ENCODE results near the gene ZNF677.

DNA sequence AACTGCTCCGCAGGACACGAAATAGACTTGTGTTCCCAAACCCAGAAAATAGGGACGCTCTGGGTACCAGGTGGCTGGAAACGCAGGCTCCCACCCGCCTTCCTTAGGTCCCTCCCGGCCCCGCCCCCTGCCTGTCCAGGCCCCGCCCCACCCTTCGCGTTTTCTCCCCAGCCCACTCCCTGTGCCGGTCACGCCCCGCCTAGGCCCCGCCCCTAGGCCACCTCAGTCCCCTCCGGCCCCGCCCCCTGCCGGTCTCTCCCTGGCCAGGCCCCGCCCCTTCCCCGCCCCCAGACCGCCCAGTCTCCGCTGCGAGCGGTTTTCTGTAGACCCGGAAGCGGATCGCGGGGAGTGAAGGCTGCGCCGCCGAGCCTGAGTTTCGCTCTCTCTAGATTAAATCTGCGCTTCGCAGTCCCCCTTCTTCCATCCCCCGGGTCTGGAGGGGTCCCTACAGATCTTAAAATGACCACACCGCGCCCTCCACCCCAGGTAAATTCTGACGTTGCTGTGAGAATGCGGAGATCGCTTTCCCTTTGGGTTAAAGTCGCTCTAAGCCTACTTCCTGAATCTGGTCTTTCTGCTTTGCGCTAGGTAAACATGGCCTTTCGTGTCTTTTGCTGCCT lies 57.8 kb downstream of the ZNF677 start:
- TF ChIP-seq, protein P1, sequence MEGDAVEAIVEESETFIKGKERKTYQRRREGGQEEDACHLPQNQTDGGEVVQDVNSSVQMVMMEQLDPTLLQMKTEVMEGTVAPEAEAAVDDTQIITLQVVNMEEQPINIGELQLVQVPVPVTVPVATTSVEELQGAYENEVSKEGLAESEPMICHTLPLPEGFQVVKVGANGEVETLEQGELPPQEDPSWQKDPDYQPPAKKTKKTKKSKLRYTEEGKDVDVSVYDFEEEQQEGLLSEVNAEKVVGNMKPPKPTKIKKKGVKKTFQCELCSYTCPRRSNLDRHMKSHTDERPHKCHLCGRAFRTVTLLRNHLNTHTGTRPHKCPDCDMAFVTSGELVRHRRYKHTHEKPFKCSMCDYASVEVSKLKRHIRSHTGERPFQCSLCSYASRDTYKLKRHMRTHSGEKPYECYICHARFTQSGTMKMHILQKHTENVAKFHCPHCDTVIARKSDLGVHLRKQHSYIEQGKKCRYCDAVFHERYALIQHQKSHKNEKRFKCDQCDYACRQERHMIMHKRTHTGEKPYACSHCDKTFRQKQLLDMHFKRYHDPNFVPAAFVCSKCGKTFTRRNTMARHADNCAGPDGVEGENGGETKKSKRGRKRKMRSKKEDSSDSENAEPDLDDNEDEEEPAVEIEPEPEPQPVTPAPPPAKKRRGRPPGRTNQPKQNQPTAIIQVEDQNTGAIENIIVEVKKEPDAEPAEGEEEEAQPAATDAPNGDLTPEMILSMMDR (IDR thresholded peaks at IDR 0.05) = no peak
- TF ChIP-seq POLR2A (IDR thresholded peaks at IDR 0.05) = peak; percentile 37 to 38
- peak; percentile 73 to 88 (median 78) for TF ChIP-seq POLR2AphosphoS5 (IDR thresholded peaks at IDR 0.05)
- no peak for TF ChIP-seq EP300 (IDR thresholded peaks at IDR 0.05)
